Measurements from ENCODE around the gene RNU6-1.

Gene RNU6-1

DNA sequence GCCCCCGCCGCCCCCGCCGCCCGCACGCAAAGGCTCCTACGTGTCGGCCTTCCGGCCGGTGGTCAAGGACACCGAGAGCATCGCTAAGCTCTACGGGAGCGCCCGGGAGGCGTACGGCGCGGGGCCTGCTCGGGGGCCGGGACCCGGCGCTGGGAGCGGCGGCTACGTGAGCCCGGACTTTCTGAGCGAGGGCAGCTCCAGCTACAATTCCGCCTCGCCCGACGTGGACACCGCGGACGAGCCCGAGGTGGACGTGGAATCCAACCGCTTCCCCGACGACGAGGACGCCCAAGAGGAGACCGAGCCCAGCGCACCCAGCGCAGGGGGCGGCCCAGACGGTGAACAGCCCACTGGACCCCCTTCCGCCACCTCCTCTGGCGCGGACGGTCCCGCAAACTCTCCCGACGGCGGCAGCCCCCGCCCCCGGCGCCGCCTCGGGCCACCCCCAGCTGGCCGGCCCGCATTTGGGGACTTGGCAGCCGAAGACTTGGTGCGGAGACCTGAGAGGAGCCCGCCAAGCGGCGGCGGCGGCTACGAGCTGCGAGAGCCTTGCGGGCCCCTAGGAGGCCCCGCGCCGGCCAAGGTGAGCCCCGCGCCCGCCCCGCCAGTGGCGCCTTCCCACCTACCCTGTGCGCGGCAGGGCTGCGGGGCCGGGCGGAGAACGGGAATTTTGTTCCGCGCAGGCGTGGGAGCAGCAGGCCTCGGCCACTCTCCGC, 12.1 kb downstream of the RNU6-1 start:
- Mint-ChIP-seq H3K9me3 (peaks cover 2% of the 10 kb centered on the region), H3K4me1 (peaks cover 38% of the 10 kb centered on the region), H3K27ac (no peak overlapping the region), H3K27me3 (ENCODE audit: low read depth) (peaks cover 85% of the 10 kb centered on the region), H3K36me3 (ENCODE audit: low read depth) (no peaks in the 10 kb centered on the region), H3K4me3 (peak overlapping the region in 1 of 3 experiments; percentile 44)
- TF ChIP-seq, protein P1, sequence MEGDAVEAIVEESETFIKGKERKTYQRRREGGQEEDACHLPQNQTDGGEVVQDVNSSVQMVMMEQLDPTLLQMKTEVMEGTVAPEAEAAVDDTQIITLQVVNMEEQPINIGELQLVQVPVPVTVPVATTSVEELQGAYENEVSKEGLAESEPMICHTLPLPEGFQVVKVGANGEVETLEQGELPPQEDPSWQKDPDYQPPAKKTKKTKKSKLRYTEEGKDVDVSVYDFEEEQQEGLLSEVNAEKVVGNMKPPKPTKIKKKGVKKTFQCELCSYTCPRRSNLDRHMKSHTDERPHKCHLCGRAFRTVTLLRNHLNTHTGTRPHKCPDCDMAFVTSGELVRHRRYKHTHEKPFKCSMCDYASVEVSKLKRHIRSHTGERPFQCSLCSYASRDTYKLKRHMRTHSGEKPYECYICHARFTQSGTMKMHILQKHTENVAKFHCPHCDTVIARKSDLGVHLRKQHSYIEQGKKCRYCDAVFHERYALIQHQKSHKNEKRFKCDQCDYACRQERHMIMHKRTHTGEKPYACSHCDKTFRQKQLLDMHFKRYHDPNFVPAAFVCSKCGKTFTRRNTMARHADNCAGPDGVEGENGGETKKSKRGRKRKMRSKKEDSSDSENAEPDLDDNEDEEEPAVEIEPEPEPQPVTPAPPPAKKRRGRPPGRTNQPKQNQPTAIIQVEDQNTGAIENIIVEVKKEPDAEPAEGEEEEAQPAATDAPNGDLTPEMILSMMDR (IDR thresholded peaks at IDR 0.05; ENCODE audit: unreplicated experiment in 3 of 3), result no peak

DNA sequence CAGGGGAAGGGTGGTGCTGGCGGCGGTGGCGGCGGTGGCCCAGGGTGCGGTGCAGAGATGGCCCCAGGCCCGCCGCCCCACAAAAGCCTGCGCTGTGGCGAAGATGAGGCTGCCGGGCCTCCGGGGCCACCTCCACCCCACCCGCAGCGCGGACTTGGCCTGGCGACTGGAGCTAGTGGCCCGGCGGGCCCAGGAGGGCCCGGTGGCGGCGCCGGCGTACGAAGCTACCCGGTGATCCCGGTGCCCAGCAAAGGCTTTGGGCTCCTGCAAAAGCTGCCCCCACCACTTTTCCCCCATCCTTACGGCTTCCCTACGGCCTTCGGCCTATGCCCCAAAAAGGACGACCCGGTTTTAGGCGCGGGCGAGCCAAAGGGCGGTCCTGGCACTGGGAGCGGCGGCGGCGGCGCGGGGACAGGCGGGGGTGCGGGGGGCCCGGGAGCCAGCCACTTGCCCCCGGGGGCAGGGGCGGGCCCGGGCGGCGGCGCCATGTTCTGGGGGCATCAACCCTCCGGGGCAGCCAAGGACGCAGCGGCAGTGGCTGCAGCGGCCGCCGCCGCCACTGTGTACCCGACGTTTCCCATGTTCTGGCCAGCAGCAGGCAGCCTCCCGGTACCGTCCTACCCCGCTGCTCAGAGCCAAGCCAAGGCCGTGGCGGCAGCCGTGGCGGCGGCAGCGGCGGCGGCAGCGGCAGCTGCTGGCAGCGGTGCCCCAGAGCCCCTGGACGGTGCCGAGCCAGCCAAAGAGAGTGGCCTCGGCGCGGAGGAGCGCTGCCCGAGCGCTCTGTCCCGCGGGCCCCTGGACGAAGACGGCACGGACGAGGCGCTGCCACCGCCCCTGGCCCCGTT, 12.9 kb downstream of the RNU6-1 start:
- Mint-ChIP-seq H3K9me3 (peaks cover 2% of the 10 kb centered on the region), H3K27me3 (ENCODE audit: low read depth) (peaks cover 85% of the 10 kb centered on the region), H3K4me3 (no peak overlapping the region), H3K27ac (no peak overlapping the region), H3K4me1 (peaks cover 37% of the 10 kb centered on the region), H3K36me3 (ENCODE audit: low read depth) (no peaks in the 10 kb centered on the region)
- TF ChIP-seq, protein P1 (IDR thresholded peaks at IDR 0.05; ENCODE audit: unreplicated experiment in 3 of 3), result no peak

DNA sequence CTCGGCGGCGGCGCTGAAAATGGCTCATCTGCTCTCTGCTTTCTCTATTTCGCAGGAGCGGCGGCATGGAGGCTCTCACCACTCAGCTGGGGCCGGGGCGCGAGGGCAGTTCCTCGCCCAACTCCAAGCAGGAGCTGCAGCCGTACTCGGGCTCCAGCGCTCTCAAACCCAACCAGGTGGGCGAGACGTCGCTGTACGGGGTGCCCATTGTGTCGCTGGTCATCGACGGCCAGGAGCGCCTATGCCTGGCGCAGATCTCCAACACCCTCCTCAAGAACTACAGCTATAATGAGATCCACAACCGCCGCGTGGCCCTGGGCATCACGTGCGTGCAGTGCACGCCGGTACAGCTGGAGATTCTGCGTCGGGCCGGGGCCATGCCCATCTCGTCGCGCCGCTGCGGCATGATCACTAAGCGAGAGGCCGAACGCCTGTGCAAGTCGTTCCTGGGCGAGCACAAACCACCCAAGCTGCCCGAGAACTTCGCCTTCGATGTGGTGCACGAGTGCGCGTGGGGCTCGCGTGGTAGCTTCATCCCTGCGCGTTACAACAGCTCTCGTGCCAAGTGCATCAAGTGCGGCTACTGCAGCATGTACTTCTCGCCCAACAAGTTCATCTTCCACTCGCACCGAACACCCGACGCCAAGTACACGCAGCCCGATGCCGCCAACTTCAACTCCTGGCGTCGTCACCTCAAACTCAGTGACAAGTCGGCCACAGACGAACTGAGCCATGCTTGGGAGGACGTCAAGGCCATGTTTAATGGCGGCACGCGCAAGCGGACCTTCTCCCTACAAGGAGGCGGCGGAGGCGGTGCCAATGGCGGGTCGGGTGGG, 13.7 kb downstream of the RNU6-1 start:
- no peak overlapping the region for H3K27ac Mint-ChIP-seq
- H3K36me3 Mint-ChIP-seq (ENCODE audit: low read depth), result no peaks in the 10 kb centered on the region
- H3K9me3 Mint-ChIP-seq, result peaks cover 2% of the 10 kb centered on the region
- peaks cover 85% of the 10 kb centered on the region for H3K27me3 Mint-ChIP-seq (ENCODE audit: low read depth)
- H3K4me3 Mint-ChIP-seq, result peak overlapping the region; percentile 61 to 69 (median 62)
- TF ChIP-seq, protein P1 (IDR thresholded peaks at IDR 0.05; ENCODE audit: unreplicated experiment in 3 of 3), result no peak
- H3K4me1 Mint-ChIP-seq, result peaks cover 40% of the 10 kb centered on the region

DNA sequence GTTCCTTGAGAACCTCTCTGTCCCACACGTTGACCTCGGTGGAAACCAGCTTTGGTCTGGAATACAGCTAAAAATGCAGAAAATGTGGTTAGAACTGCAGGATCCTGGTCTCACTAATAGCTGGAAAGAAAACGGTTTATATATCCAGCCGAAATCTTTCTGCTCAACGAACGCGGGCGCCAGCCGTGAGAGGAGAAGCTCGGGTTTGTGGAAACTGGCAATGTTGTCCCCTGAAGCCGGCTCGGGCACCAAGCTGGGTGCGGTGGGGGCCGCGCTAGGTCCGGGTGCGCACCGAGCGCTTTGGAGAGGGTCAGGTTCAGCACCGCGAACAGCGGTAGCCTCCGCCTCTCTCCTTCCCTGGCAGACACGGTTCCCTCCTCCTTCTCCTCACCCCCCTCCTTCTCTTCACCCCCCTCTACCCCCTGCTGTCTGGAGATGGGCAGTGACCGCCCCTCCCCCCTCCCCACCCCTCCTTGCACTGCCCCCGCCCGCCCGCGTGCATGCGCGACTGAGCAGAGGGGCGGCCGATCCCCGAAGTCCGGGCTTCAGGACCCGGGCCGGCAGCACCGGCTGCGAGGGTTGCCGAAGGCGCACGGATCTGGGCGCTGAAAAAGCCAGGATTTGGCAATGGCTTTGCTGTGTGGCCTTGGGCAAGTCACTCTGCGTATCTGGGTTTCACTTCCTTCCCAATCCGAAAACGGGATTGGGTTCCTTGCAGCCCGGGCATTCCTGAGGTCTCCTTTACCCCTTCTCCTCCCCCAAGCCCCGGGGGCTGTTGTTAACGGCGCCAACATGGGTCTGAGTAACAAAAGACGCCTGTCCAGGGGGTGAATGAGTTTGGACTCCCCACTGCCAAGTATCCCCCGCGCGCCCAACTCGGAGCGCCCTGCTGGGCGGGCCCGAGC, 14.6 kb downstream of the RNU6-1 start, which contains the start of gene SKOR1:
TSS of gene SKOR1 (plus strand) at position 534 of the 905 bp plus-strand sequence. CDS start at position 628, 94 bp downstream.
- H3K4me3 Mint-ChIP-seq, result peak within 1 kb of the TSS; percentile 61 to 69 (median 62)
- peaks cover 2% of the 10 kb centered on the region for H3K9me3 Mint-ChIP-seq
- H3K36me3 Mint-ChIP-seq (ENCODE audit: low read depth), result no peaks in the 10 kb centered on the region
- peaks cover 85% of the 10 kb centered on the region for H3K27me3 Mint-ChIP-seq (ENCODE audit: low read depth)
- peaks cover 41% of the 10 kb centered on the region for H3K4me1 Mint-ChIP-seq
- TF ChIP-seq, protein P1 (IDR thresholded peaks at IDR 0.05; ENCODE audit: unreplicated experiment in 3 of 3), result no peak
- no peak within 1 kb of the TSS for H3K27ac Mint-ChIP-seq
